Measurements from ENCODE around the gene ADGRG3.

ADGRG3 gene

GRCh38 chr16:57685633-57686032 is 17.5 kb downstream of the ADGRG3 start:
- TF ChIP-seq CTCF (IDR thresholded peaks at IDR 0.05; ENCODE audit: low read depth, low read length): no peak
- no peak for DNase-seq (ENCODE audit: low read depth, low spot score)

GRCh38 chr16:57686577-57686976 is 18.5 kb downstream of the ADGRG3 start:
- in situ Hi-C loops (cut with HindIII; ENCODE audit: low sequenced_read_pairs): no loop called here
- TF ChIP-seq CTCF (IDR thresholded peaks at IDR 0.05; ENCODE audit: low read depth, low read length): no peak
- no peak for DNase-seq (ENCODE audit: low read depth, low spot score)

More at GRCh38 chr16:57685633-57686032, 17.5 kb downstream of the ADGRG3 start:
- H3K4me3 ChIP-seq (ENCODE audit: low read depth, low read length): no peak overlapping the region
- in situ Hi-C loops (cut with HindIII; ENCODE audit: low sequenced_read_pairs): no loop called here

GRCh38 chr16:57687363-57687929 is 19.3 kb downstream of the ADGRG3 start:
- DNase-seq (ENCODE audit: low read depth, low spot score): no peak
- in situ Hi-C loops (cut with HindIII; ENCODE audit: low sequenced_read_pairs): no loop called here
- TF ChIP-seq CTCF (IDR thresholded peaks at IDR 0.05; ENCODE audit: low read depth, low read length): no peak
- no peak overlapping the region for H3K4me3 ChIP-seq (ENCODE audit: low read depth, low read length)

More at GRCh38 chr16:57686577-57686976, 18.5 kb downstream of the ADGRG3 start:
- no peak overlapping the region for H3K4me3 ChIP-seq (ENCODE audit: low read depth, low read length)

GRCh38 chr16:57688487-57688986 is 20.4 kb downstream of the ADGRG3 start:
- DNase-seq (ENCODE audit: low read depth, low spot score): no peak
- no peak for TF ChIP-seq CTCF (IDR thresholded peaks at IDR 0.05; ENCODE audit: low read depth, low read length)
- in situ Hi-C loops (cut with HindIII; ENCODE audit: low sequenced_read_pairs): no loop called here
- H3K4me3 ChIP-seq (ENCODE audit: low read depth, low read length): no peak overlapping the region

- DNase-seq (ENCODE audit: low read depth, low spot score): no peak
- H3K4me3 ChIP-seq (ENCODE audit: low read depth, low read length): no peak overlapping the region
- TF ChIP-seq CTCF (IDR thresholded peaks at IDR 0.05; ENCODE audit: low read depth, low read length): no peak
- in situ Hi-C loops (cut with HindIII; ENCODE audit: low sequenced_read_pairs): no loop called here
Measured at GRCh38 chr16:57688987-57689761, 21.1 kb downstream of the ADGRG3 start.

GRCh38 chr16:57689762-57690558 is 21.9 kb downstream of the ADGRG3 start:
- DNase-seq (ENCODE audit: low read depth, low spot score): no peak
- in situ Hi-C loops (cut with HindIII; ENCODE audit: low sequenced_read_pairs): no loop called here
- H3K4me3 ChIP-seq (ENCODE audit: low read depth, low read length): no peak overlapping the region
- TF ChIP-seq CTCF (IDR thresholded peaks at IDR 0.05; ENCODE audit: low read depth, low read length): no peak
